H9 (cell line): Measurements from ENCODE around the gene NCBP1. TPM values are rescaled to one million over a fixed set of nuclear protein-coding genes. Genes with fewer than 3 reads are reported as not detected.
"Not testable (repeated sequence)": the region's sequence is repeated elsewhere in the genome, so short reads cannot be mapped to it uniquely, and the experiment has no call there.

Source experiments
- DNase-seq: peaks from one replicate; pipeline ENCODE4 v3.0.0-alpha.2; 2017
- H2AFZ ChIP-seq: one replicate; pipeline ENCODE4 v1.6.1; 2013; ENCODE audit warnings: mild to moderate bottlenecking, low read length, control low read depth, moderate library complexity
- H2AK5ac ChIP-seq: 2 replicates; pipeline ENCODE4 v1.6.1; 2013; ENCODE audit warnings: low read length, control low read depth, mixed read lengths; ENCODE audit not compliant: insufficient read length
- H2BK120ac ChIP-seq: one replicate; pipeline ENCODE4 v1.6.1; 2013; ENCODE audit warnings: low read depth, mild to moderate bottlenecking, low read length, control low read depth, inconsistent platforms; ENCODE audit not compliant: poor library complexity, severe bottlenecking
- H2BK12ac ChIP-seq: 2 replicates; pipeline ENCODE4 v1.6.1; 2013; ENCODE audit warnings: low read length, control low read depth, mixed read lengths, low read depth; ENCODE audit not compliant: insufficient read length
- H2BK15ac ChIP-seq: 2 replicates; pipeline ENCODE4 v1.6.1; 2013; ENCODE audit warnings: low read depth, low read length, control low read depth
- H2BK20ac ChIP-seq: one replicate; pipeline ENCODE4 v1.6.1; 2013; ENCODE audit warnings: low read depth, mild to moderate bottlenecking, low read length, control low read depth, inconsistent platforms; ENCODE audit not compliant: poor library complexity, severe bottlenecking
- H2BK5ac ChIP-seq: 2 replicates; pipeline ENCODE4 v1.6.1; 2013; ENCODE audit warnings: low read length, control low read depth, mixed read lengths; ENCODE audit not compliant: insufficient read length
- H3K14ac ChIP-seq: 2 replicates; pipeline ENCODE4 v1.6.1; 2013; ENCODE audit warnings: low read length, control low read depth; ENCODE audit not compliant: insufficient read depth
- H3K18ac ChIP-seq: 2 replicates; pipeline ENCODE4 v1.6.1; 2013; ENCODE audit warnings: low read depth, mild to moderate bottlenecking, mixed read lengths, low read length, control low read depth; ENCODE audit not compliant: insufficient read length
- H3K23ac ChIP-seq: 2 replicates; pipeline ENCODE4 v1.6.1; 2013; ENCODE audit warnings: low read length, control low read depth, mixed read lengths, low read depth; ENCODE audit not compliant: insufficient read length
- H3K23me2 ChIP-seq: 2 replicates; pipeline ENCODE4 v1.6.1; 2013; ENCODE audit warnings: low read depth, mild to moderate bottlenecking, mixed read lengths, low read length, control low read depth; ENCODE audit not compliant: insufficient read length, poor library complexity, severe bottlenecking
- H3K27ac ChIP-seq: 2 replicates; pipeline ENCODE4 v1.5.1; 2013; ENCODE audit warnings: low read length, control low read depth, mixed read lengths, low read depth; ENCODE audit not compliant: insufficient read length
- H3K27me3 ChIP-seq: 2 replicates; pipeline ENCODE4 v1.6.1; 2013; ENCODE audit warnings: low read length, control low read depth, inconsistent platforms; ENCODE audit not compliant: insufficient read depth
- H3K4ac ChIP-seq: 2 replicates; pipeline ENCODE4 v1.6.1; 2013; ENCODE audit warnings: low read depth, mild to moderate bottlenecking, control low read depth, inconsistent platforms, low read length, moderate library complexity
- H3K4me1 ChIP-seq: 2 replicates; pipeline ENCODE4 v1.6.1; 2013; ENCODE audit warnings: low read length, control low read depth, inconsistent platforms; ENCODE audit not compliant: insufficient read depth
- H3K4me2 ChIP-seq: 2 replicates; pipeline ENCODE4 v1.6.1; 2013; ENCODE audit warnings: low read length, control low read depth, mixed read lengths; ENCODE audit not compliant: insufficient read length, insufficient read depth
- H3K56ac ChIP-seq: 2 replicates; pipeline ENCODE4 v1.6.1; 2013; ENCODE audit warnings: low read depth, mild to moderate bottlenecking, mixed read lengths, low read length, control low read depth; ENCODE audit not compliant: insufficient read length
- H3K79me1 ChIP-seq: 2 replicates; pipeline ENCODE4 v1.6.1; 2013; ENCODE audit warnings: low read depth, mild to moderate bottlenecking, moderate library complexity, low read length, control low read depth, inconsistent platforms; ENCODE audit not compliant: insufficient read depth, poor library complexity, severe bottlenecking
- H3K79me2 ChIP-seq: 2 replicates; pipeline ENCODE4 v1.6.1; 2013; ENCODE audit warnings: low read length, control low read depth, inconsistent platforms; ENCODE audit not compliant: insufficient read depth
- H3K9ac ChIP-seq: 2 replicates; pipeline ENCODE4 v1.6.1; 2013; ENCODE audit warnings: low read length, control low read depth, mixed read lengths; ENCODE audit not compliant: insufficient read length; ENCODE audit errors: extremely low read depth
- H3K9me3 ChIP-seq: one replicate; pipeline ENCODE4 v1.6.1; 2013; ENCODE audit warnings: low read depth, low read length, inconsistent platforms; ENCODE audit not compliant: control insufficient read depth
- H3T11ph ChIP-seq: one replicate; pipeline ENCODE4 v1.6.1; 2013; ENCODE audit warnings: mild to moderate bottlenecking, low read length, control low read depth, inconsistent platforms
- H4K20me1 ChIP-seq: one replicate; pipeline ENCODE4 v1.6.1; 2013; ENCODE audit not compliant: control insufficient read depth, insufficient read length, insufficient read depth
- H4K5ac ChIP-seq: 2 replicates; pipeline ENCODE4 v1.6.1; 2013; ENCODE audit warnings: low read depth, mild to moderate bottlenecking, mixed read lengths, low read length, control low read depth; ENCODE audit not compliant: insufficient read length
- H4K8ac ChIP-seq: replicated peaks from 2 replicates; pipeline ENCODE4 v1.6.1; 2013; ENCODE audit warnings: low read length, control low read depth, mixed read lengths, low read depth; ENCODE audit not compliant: insufficient read length
- H4K91ac ChIP-seq: 2 replicates; pipeline ENCODE4 v1.6.1; 2013; ENCODE audit warnings: low read depth, mild to moderate bottlenecking, moderate library complexity, mixed read lengths, low read length, control low read depth; ENCODE audit not compliant: insufficient read length
- H3K27ac Mint-ChIP-seq, 3 experiments: 2 replicates in 2 of 3; 3 replicates in 1 of 3; pipeline ENCODE4 v1.8.0; 2020 to 2021; ENCODE audit warnings: mixed read lengths in 3 of 3, mild to moderate bottlenecking in 1 of 3, moderate library complexity in 1 of 3
- H3K27me3 Mint-ChIP-seq: 2 replicates; pipeline ENCODE4 v1.8.0; 2021; ENCODE audit warnings: low read depth, mild to moderate bottlenecking, moderate library complexity, mixed read lengths
- H3K36me3 Mint-ChIP-seq, 3 experiments: 2 replicates in 2 of 3; 3 replicates in 1 of 3; pipeline ENCODE4 v1.8.0; 2020 to 2021; ENCODE audit warnings: low read depth in 3 of 3, mixed read lengths in 3 of 3; ENCODE audit not compliant: insufficient read depth in 1 of 3
- H3K4me1 Mint-ChIP-seq, 2 experiments: 2 replicates each; pipeline ENCODE4 v1.8.0; 2020; ENCODE audit warnings: mixed read lengths in 2 of 2
- H3K4me3 Mint-ChIP-seq, 2 experiments: 2 replicates in 1 of 2; 3 replicates in 1 of 2; pipeline ENCODE4 v1.8.0; 2020 to 2021; ENCODE audit warnings: mild to moderate bottlenecking in 2 of 2, mixed read lengths in 2 of 2, moderate library complexity in 1 of 2
- H3K9me3 Mint-ChIP-seq, 2 experiments: 2 replicates in 1 of 2; 3 replicates in 1 of 2; pipeline ENCODE4 v1.8.0; 2020; ENCODE audit warnings: mild to moderate bottlenecking in 2 of 2, mixed read lengths in 2 of 2, moderate library complexity in 1 of 2
- CTCF ChIP-seq: fragments of 200-600 bp; sonication (generic); conservative IDR thresholded peaks from 3 replicates; pipeline ENCODE4 v1.8.0; 2021; ENCODE audit warnings: antibody characterized with exemption, mild to moderate bottlenecking
- WGBS: extraction: QIAGEN DNeasy Blood & Tissue Kit; methylation state at CpG from one replicate; pipeline ENCODE4 v1.1.7; 2013; ENCODE audit warnings: missing lambda C conversion rate, low lambda C conversion rate, mixed read lengths; ENCODE audit not compliant: insufficient read length; ENCODE audit errors: extremely low coverage; 5-methylcytosine and 5-hydroxymethylcytosine counted together
- total RNA-seq: library from RNA; stranded (reverse); gene quantifications from 2 replicates; pipeline ENCODE4 v1.2.1, GENCODE V29; 2021

Gene NCBP1
- total RNA-seq, 1 experiment from 2014 or later, result 55.7 TPM

GRCh38 chr9:97698865-97699264 lies 65.2 kb downstream of the NCBP1 start:
- no peak overlapping the region for H3K23ac ChIP-seq
- no peak overlapping the region for H2AK5ac ChIP-seq
- H3K36me3 Mint-ChIP-seq, result no peaks in the 10 kb centered on the region; a peak in 1 of 7 replicates
- no peak overlapping the region for H3K18ac ChIP-seq
- no peak overlapping the region for H2BK15ac ChIP-seq
- H2BK5ac ChIP-seq, result no peak overlapping the region
- no peak overlapping the region for H3K9ac ChIP-seq
- H3K4me1 ChIP-seq, result no peaks in the 10 kb centered on the region
- no peak for DNase-seq
- H3K14ac ChIP-seq, result no peak overlapping the region
- no peaks in the 10 kb centered on the region for H3K9me3 Mint-ChIP-seq
- H3K27ac ChIP-seq, result no peak overlapping the region
- TF ChIP-seq CTCF, result no peak
- no peak overlapping the region for H4K8ac ChIP-seq
- no peak overlapping the region for H3K27ac Mint-ChIP-seq
- no peak overlapping the region for H3K56ac ChIP-seq
- no peak overlapping the region for H3T11ph ChIP-seq
- no peaks in the 10 kb centered on the region for H3K79me1 ChIP-seq
- no peak overlapping the region for H3K4ac ChIP-seq
- WGBS, result no CpG with 5 or more reads among the region's 14 CpGs
- H4K20me1 ChIP-seq, result no peaks in the 10 kb centered on the region
- no peak overlapping the region for H2AFZ ChIP-seq
- no peaks in the 10 kb centered on the region for H3K79me2 ChIP-seq
- H3K4me3 Mint-ChIP-seq, result no peak overlapping the region
- H3K4me1 Mint-ChIP-seq, result peaks cover 16 to 24% of the 10 kb centered on the region in 2 experiments
- no peak overlapping the region for H4K91ac ChIP-seq
- no peak overlapping the region for H4K5ac ChIP-seq
- no peak overlapping the region for H2BK12ac ChIP-seq
- no peak overlapping the region for H2BK120ac ChIP-seq
- peaks cover 34% of the 10 kb centered on the region for H3K27me3 Mint-ChIP-seq
- no peak overlapping the region for H2BK20ac ChIP-seq
- H3K4me2 ChIP-seq, result no peak overlapping the region
- H3K27me3 ChIP-seq, result no peaks in the 10 kb centered on the region; the same call in 1 of the 2 replicates
- no peaks in the 10 kb centered on the region for H3K9me3 ChIP-seq
- H3K23me2 ChIP-seq, result peaks cover 5% of the 10 kb centered on the region

DNA sequence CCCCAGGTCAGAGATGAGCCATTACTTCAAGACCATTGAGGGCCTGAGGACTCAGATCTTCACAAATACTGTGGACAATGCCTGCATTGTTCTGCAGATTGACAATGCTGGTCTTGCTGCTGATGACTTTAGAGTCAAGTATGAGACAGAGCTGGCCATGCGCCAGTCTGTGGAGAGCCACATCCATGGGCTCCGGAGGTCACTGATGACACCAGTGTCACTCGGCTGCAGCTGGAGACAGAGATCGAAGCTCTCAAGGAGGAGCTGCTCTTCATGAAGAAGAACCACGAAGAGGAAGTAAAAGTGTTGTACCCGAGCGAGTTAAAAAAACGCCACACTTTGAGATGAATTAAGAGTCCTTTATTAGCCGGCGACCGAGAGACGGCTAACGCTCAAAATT lies 65.7 kb downstream of the NCBP1 start:
- not testable (repeated sequence) for DNase-seq, H3K9me3 Mint-ChIP-seq, H4K20me1 ChIP-seq, H2AFZ ChIP-seq, H3K4me3 Mint-ChIP-seq, H3K14ac ChIP-seq, H3K4me1 ChIP-seq, H3K56ac ChIP-seq, H3K79me1 ChIP-seq, H2BK15ac ChIP-seq, H2BK12ac ChIP-seq, H3K79me2 ChIP-seq, H3K23me2 ChIP-seq, H4K5ac ChIP-seq, H4K91ac ChIP-seq, H3T11ph ChIP-seq, H3K18ac ChIP-seq, H3K23ac ChIP-seq, H3K4ac ChIP-seq, H3K36me3 Mint-ChIP-seq, H3K9me3 ChIP-seq, H4K8ac ChIP-seq, H2BK20ac ChIP-seq, H3K27me3 ChIP-seq, H3K27ac Mint-ChIP-seq, H2BK5ac ChIP-seq, H3K9ac ChIP-seq, H3K27ac ChIP-seq, H3K4me2 ChIP-seq, H2BK120ac ChIP-seq, H2AK5ac ChIP-seq
- no CpG with 5 or more reads among the region's 13 CpGs for WGBS
- Mint-ChIP-seq H3K4me1 (peaks cover 16 to 25% of the 10 kb centered on the region in 2 experiments), H3K27me3 (peaks cover 39% of the 10 kb centered on the region)
